CD14-positive monocyte (primary cell): ENCODE data around the gene TTLL11. TPM values are rescaled to one million over a fixed set of nuclear protein-coding genes. Genes with fewer than 3 reads are reported as not detected.
A peak's percentile ranks its signal among the peaks of the same experiment; 100 is the strongest.

Experiments used
- DNase-seq, 3 donors: peaks; one replicate each; pipeline ENCODE4 v3.0.0-alpha.2; 2011 to 2022
- H2AFZ ChIP-seq: 2 replicates; pipeline ENCODE4 v1.6.0; 2012; ENCODE audit warnings: mild to moderate bottlenecking, low read depth, low read length, inconsistent platforms; ENCODE audit not compliant: insufficient read depth, poor library complexity, severe bottlenecking
- H3K27ac ChIP-seq, 2 donors: 1 replicate in 1 of 2; 2 replicates in 1 of 2; pipeline ENCODE4 v1.5.1; 2012 to 2013; ENCODE audit warnings: low read length in 2 of 2, control low read depth in 1 of 2, inconsistent platforms in 1 of 2, low read depth in 1 of 2, mild to moderate bottlenecking in 1 of 2
- H3K27me3 ChIP-seq, 2 donors: one replicate each; pipeline versions ENCODE4 v1.6.0 to v1.6.1; 2011 to 2013; ENCODE audit warnings: low read length in 2 of 2; ENCODE audit not compliant: control insufficient read depth in 2 of 2, insufficient read depth in 2 of 2
- H3K36me3 ChIP-seq, 2 donors: replicated peaks in 1 of 2; 1 replicate in 1 of 2; 2 replicates in 1 of 2; pipeline versions ENCODE4 v1.5.1 to v1.6.1; 2012 to 2013; ENCODE audit warnings: low read length in 2 of 2, control low read depth in 1 of 2, inconsistent platforms in 1 of 2, mild to moderate bottlenecking in 1 of 2; ENCODE audit not compliant: insufficient read depth in 2 of 2, control insufficient read depth in 1 of 2
- H3K4me1 ChIP-seq, 2 donors: 1 replicate in 1 of 2; 2 replicates in 1 of 2; pipeline versions ENCODE4 v1.5.1 to v1.6.1; 2012 to 2013; ENCODE audit warnings: low read length in 2 of 2, control low read depth in 1 of 2, inconsistent platforms in 1 of 2, mild to moderate bottlenecking in 1 of 2, moderate library complexity in 1 of 2; ENCODE audit not compliant: insufficient read depth in 2 of 2, control insufficient read depth in 1 of 2
- H3K4me2 ChIP-seq: replicated peaks from 2 replicates; pipeline ENCODE3; 2012; ENCODE audit warnings: low read length, moderate library complexity, mild to moderate bottlenecking; ENCODE audit not compliant: poor library complexity, severe bottlenecking; ENCODE audit errors: extremely low read depth
- H3K4me3 ChIP-seq, 3 experiments: fragments of 200-600 bp in 1 of 3; sonication (generic) in 1 of 3; replicated peaks in 1 of 3; 1 replicate in 2 of 3; 2 replicates in 1 of 3; pipeline ENCODE4 v1.5.1; 2011 to 2013; ENCODE audit warnings: low read length in 3 of 3, mild to moderate bottlenecking in 3 of 3, control low read depth in 2 of 3, low read depth in 2 of 3, inconsistent platforms in 1 of 3, moderate library complexity in 1 of 3
- H3K79me2 ChIP-seq: 2 replicates; pipeline ENCODE4 v1.6.0; 2012; ENCODE audit warnings: mild to moderate bottlenecking, control low read depth, inconsistent platforms, low read length, moderate library complexity; ENCODE audit not compliant: insufficient read depth
- H3K9ac ChIP-seq: 2 replicates; pipeline ENCODE4 v1.6.0; 2017; ENCODE audit warnings: low read length, mild to moderate bottlenecking; ENCODE audit not compliant: insufficient read depth, poor library complexity, severe bottlenecking
- H3K9me3 ChIP-seq, 2 donors: replicated peaks in 1 of 2; 1 replicate in 1 of 2; 2 replicates in 1 of 2; pipeline versions ENCODE4 v1.5.1 to v1.6.1; 2012 to 2013; ENCODE audit warnings: low read length in 2 of 2, control low read depth in 1 of 2; ENCODE audit not compliant: control insufficient read depth in 1 of 2, insufficient read depth in 1 of 2
- H4K20me1 ChIP-seq: 2 replicates; pipeline ENCODE4 v1.6.0; 2012; ENCODE audit warnings: mild to moderate bottlenecking, low read length, control low read depth, moderate library complexity; ENCODE audit not compliant: insufficient read depth
- H3K27ac Mint-ChIP-seq, 7 donors: one replicate each; pipeline ENCODE4 v1.8.0; 2020; ENCODE audit warnings: mild to moderate bottlenecking in 7 of 7, mixed read lengths in 7 of 7, moderate library complexity in 6 of 7, inconsistent platforms in 2 of 7
- H3K27me3 Mint-ChIP-seq, 3 donors: one replicate each; pipeline ENCODE4 v1.8.0; 2021 to 2022; ENCODE audit warnings: low read depth in 3 of 3, mild to moderate bottlenecking in 3 of 3, mixed read lengths in 3 of 3, moderate library complexity in 3 of 3, inconsistent platforms in 1 of 3
- H3K36me3 Mint-ChIP-seq, 2 donors: one replicate each; pipeline ENCODE4 v1.8.0; 2020; ENCODE audit warnings: mixed read lengths in 2 of 2, inconsistent platforms in 1 of 2, mild to moderate bottlenecking in 1 of 2
- H3K4me1 Mint-ChIP-seq: one replicate; pipeline ENCODE4 v1.8.0; 2020; ENCODE audit warnings: mild to moderate bottlenecking, mixed read lengths
- H3K4me3 Mint-ChIP-seq, 2 donors: one replicate each; pipeline ENCODE4 v1.8.0; 2020; ENCODE audit warnings: mild to moderate bottlenecking in 2 of 2, mixed read lengths in 2 of 2, moderate library complexity in 1 of 2
- H3K9me3 Mint-ChIP-seq, 7 donors: one replicate each; pipeline ENCODE4 v1.8.0; 2020 to 2022; ENCODE audit warnings: mixed read lengths in 7 of 7, mild to moderate bottlenecking in 6 of 7, moderate library complexity in 6 of 7, inconsistent platforms in 2 of 7
- CTCF ChIP-seq: fragments of 200-600 bp; IDR thresholded peaks from one replicate; pipeline ENCODE4 v1.8.0; 2022; ENCODE audit warnings: antibody characterized with exemption, mild to moderate bottlenecking
- WGBS: methylation state at CpG from one replicate; pipeline ENCODE4 v1.1.5; 2013; ENCODE audit warnings: missing lambda C conversion rate; ENCODE audit not compliant: insufficient coverage; 5-methylcytosine and 5-hydroxymethylcytosine counted together
- intact Hi-C, 2 donors: fragments of 100-400 bp; cut with micrococcal nuclease; formaldehyde crosslinking; loops; one replicate each; pipeline versions ENCODE4 v1.15.0 to v1.15.1; 2023
- polyA plus RNA-seq, 3 donors: library from polyadenylated mRNA; depleted of rRNA in 1 of 3; unstranded in 2 of 3; stranded (reverse) in 1 of 3; fragments of 300-500 nt in 2 of 3; fragments of >200 nt in 1 of 3; fragmentation: Illumina TruSeq in 2 of 3; gene quantifications; 1 replicate in 2 of 3; 2 replicates in 1 of 3; pipeline ENCODE4 v1.2.3, GENCODE V29; 2012 to 2021

Gene TTLL11
- polyA plus RNA-seq, 3 donors = 2.9 to 3.5 (median 3.1) TPM

- Mint-ChIP-seq H3K27ac (no peak overlapping the region), H3K9me3 (peaks cover 0 to 1% (median 0%) of the 10 kb centered on the region in 7 donors), H3K4me1 (no peaks in the 10 kb centered on the region), H3K4me3 (no peak overlapping the region), H3K36me3 (no peaks in the 10 kb centered on the region), H3K27me3 (peaks cover 3 to 12% (median 7%) of the 10 kb centered on the region in 3 donors)
- no peak for DNase-seq
- no peaks in the 10 kb centered on the region for H4K20me1 ChIP-seq
- H3K79me2 ChIP-seq = no peaks in the 10 kb centered on the region
- intact Hi-C loops = no loop called here
- no peaks in the 10 kb centered on the region for H3K36me3 ChIP-seq
- H3K4me2 ChIP-seq = no peak overlapping the region
- no peaks in the 10 kb centered on the region for H3K4me1 ChIP-seq
- H3K4me3 ChIP-seq = no peak overlapping the region
- no peaks in the 10 kb centered on the region for H3K27me3 ChIP-seq
- no peak overlapping the region for H2AFZ ChIP-seq
- 92% methylated on average over 9 of the region's 14 CpGs for WGBS
- TF ChIP-seq CTCF = no peak
- no peak overlapping the region for H3K9ac ChIP-seq
- no peaks in the 10 kb centered on the region for H3K9me3 ChIP-seq
- no peak overlapping the region for H3K27ac ChIP-seq
Observed at GRCh38 chr9:121790841-121791240, 302.3 kb downstream of the TTLL11 start.

GRCh38 chr9:121788686-121789366 is 304.3 kb downstream of the TTLL11 start:
- H3K4me1 ChIP-seq = no peaks in the 10 kb centered on the region
- intact Hi-C loops = no loop called here
- no peaks in the 10 kb centered on the region for H3K79me2 ChIP-seq
- H3K36me3 ChIP-seq = no peaks in the 10 kb centered on the region
- TF ChIP-seq CTCF = no peak
- no peak for DNase-seq
- Mint-ChIP-seq H3K36me3 (no peaks in the 10 kb centered on the region), H3K4me3 (peak overlapping the region in 1 of 2 donors; percentile 48), H3K4me1 (peaks cover 2% of the 10 kb centered on the region), H3K27ac (peak overlapping the region in 1 of 7 donors; percentile 68), H3K27me3 (peaks cover 3 to 14% (median 13%) of the 10 kb centered on the region in 3 donors), H3K9me3 (no peaks in the 10 kb centered on the region)
- 92% methylated on average over 14 of the region's 15 CpGs for WGBS
- no peaks in the 10 kb centered on the region for H4K20me1 ChIP-seq
- H3K4me3 ChIP-seq = no peak overlapping the region
- H3K27ac ChIP-seq = no peak overlapping the region
- H3K9ac ChIP-seq = no peak overlapping the region
- no peaks in the 10 kb centered on the region for H3K9me3 ChIP-seq
- no peak overlapping the region for H3K4me2 ChIP-seq
- no peaks in the 10 kb centered on the region for H3K27me3 ChIP-seq
- H2AFZ ChIP-seq = no peak overlapping the region
